GM18498 (cell line): ENCODE measurements around the gene FZD10.

Experiments
- ATAC-seq: cut with Tn5 transposase; IDR thresholded peaks from one replicate; pipeline ENCODE4 v1.9.1; 2021; ENCODE audit warnings: mild to moderate bottlenecking, moderate library complexity; ENCODE audit not compliant: unreplicated experiment

FZD10 gene

GRCh38 chr12:130152386-130152785 is 9.9 kb upstream of the FZD10 start:
- no peak for ATAC-seq

- ATAC-seq = no peak
These were observed 8.5 kb upstream of the FZD10 start for GRCh38 chr12:130153803-130154202.

GRCh38 chr12:130154276-130155070 is 7.8 kb upstream of the FZD10 start:
- ATAC-seq = no peak

- ATAC-seq = no peak
These were observed 6.7 kb upstream of the FZD10 start for GRCh38 chr12:130155416-130156073.

- ATAC-seq = no peak
These were observed 5.5 kb upstream of the FZD10 start for GRCh38 chr12:130156652-130157275.

- ATAC-seq = no peak
These were observed 4.1 kb upstream of the FZD10 start for GRCh38 chr12:130157998-130158753.

GRCh38 chr12:130158754-130159059 is 3.6 kb upstream of the FZD10 start:
- no peak for ATAC-seq

- no peak for ATAC-seq
These were observed 2.0 kb upstream of the FZD10 start for GRCh38 chr12:130160306-130160705.

- ATAC-seq = no peak
These were observed 1.5 kb upstream of the FZD10 start for GRCh38 chr12:130160711-130161231.

- no peak for ATAC-seq
These were observed 712 bp upstream of the FZD10 start for GRCh38 chr12:130161261-130162243.

GRCh38 chr12:130162745-130163460 is 639 bp downstream of the FZD10 start:
- ATAC-seq = no peak

- no peak for ATAC-seq
These were observed 1.4 kb downstream of the FZD10 start for GRCh38 chr12:130163461-130164215.

GRCh38 chr12:130164216-130164542 is 1.9 kb downstream of the FZD10 start:
- ATAC-seq = no peak

GRCh38 chr12:130164936-130165335 is 2.7 kb downstream of the FZD10 start:
- no peak for ATAC-seq

GRCh38 chr12:130166306-130166705 is 4.0 kb downstream of the FZD10 start:
- no peak for ATAC-seq

- ATAC-seq = no peak
These were observed 5.3 kb downstream of the FZD10 start for GRCh38 chr12:130167537-130167936.

- ATAC-seq = no peak
These were observed 7.0 kb downstream of the FZD10 start for GRCh38 chr12:130169256-130169655.

- no peak for ATAC-seq
These were observed 7.7 kb downstream of the FZD10 start for GRCh38 chr12:130169924-130170323.

GRCh38 chr12:130170611-130171010 is 8.3 kb downstream of the FZD10 start:
- ATAC-seq = no peak
